DND-41 (cell line): Measurements from ENCODE around the gene NUTF2.

ENCODE experiments used
- EZH2 ChIP-seq: IDR thresholded peaks from 3 replicates; pipeline ENCODE4 v1.6.1; 2012; ENCODE audit warnings: borderline replicate concordance, low read depth, mild to moderate bottlenecking, moderate library complexity, low read length, inconsistent platforms; ENCODE audit not compliant: severe bottlenecking
- TF ChIP-seq, protein P1 (sequence below): IDR thresholded peaks from 2 replicates; pipeline ENCODE4 v1.5.1; 2012; ENCODE audit warnings: borderline replicate concordance, low read length, moderate library complexity, mild to moderate bottlenecking; ENCODE audit not compliant: poor library complexity, severe bottlenecking; ENCODE audit errors: extremely low read depth

DNA sequence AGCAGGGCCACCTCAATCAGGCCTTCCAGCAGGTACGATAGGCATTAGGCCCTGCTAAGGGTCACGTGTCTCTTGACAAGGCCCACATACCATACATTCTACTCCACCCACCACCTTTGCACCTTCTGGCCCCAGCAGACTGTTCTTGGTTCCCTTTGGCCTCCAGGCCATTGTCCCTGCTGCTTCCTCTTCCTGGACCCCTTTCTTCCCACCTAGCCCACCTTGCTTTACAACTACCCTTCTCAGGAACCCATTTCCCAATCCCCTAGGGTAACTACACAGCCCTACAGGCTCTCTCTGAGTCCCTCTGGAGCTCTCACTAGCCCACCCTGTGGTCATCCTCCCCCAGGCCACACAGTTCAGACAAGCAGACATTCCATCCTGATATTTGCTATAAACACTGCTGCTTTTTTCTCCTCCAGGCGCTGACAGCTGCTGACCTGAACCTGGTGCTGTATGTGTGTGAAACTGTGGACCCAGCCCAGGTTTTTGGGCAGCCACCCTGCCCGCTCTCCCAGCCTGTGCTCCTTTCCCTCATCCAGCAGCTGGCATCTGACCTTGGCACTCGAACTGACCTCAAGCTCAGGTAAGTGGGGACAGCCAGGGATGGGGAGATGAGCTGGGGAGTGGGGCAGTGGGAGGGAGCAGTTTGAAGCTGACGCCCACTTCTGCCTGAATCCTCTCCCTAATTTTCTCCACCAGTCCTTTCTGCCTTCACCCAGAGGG lies 36.6 kb downstream of the NUTF2 start:
- TF ChIP-seq, protein P1, sequence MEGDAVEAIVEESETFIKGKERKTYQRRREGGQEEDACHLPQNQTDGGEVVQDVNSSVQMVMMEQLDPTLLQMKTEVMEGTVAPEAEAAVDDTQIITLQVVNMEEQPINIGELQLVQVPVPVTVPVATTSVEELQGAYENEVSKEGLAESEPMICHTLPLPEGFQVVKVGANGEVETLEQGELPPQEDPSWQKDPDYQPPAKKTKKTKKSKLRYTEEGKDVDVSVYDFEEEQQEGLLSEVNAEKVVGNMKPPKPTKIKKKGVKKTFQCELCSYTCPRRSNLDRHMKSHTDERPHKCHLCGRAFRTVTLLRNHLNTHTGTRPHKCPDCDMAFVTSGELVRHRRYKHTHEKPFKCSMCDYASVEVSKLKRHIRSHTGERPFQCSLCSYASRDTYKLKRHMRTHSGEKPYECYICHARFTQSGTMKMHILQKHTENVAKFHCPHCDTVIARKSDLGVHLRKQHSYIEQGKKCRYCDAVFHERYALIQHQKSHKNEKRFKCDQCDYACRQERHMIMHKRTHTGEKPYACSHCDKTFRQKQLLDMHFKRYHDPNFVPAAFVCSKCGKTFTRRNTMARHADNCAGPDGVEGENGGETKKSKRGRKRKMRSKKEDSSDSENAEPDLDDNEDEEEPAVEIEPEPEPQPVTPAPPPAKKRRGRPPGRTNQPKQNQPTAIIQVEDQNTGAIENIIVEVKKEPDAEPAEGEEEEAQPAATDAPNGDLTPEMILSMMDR = no peak
- TF ChIP-seq EZH2 = no peak
